Measurements from ENCODE around the gene KLF16.

DNA sequence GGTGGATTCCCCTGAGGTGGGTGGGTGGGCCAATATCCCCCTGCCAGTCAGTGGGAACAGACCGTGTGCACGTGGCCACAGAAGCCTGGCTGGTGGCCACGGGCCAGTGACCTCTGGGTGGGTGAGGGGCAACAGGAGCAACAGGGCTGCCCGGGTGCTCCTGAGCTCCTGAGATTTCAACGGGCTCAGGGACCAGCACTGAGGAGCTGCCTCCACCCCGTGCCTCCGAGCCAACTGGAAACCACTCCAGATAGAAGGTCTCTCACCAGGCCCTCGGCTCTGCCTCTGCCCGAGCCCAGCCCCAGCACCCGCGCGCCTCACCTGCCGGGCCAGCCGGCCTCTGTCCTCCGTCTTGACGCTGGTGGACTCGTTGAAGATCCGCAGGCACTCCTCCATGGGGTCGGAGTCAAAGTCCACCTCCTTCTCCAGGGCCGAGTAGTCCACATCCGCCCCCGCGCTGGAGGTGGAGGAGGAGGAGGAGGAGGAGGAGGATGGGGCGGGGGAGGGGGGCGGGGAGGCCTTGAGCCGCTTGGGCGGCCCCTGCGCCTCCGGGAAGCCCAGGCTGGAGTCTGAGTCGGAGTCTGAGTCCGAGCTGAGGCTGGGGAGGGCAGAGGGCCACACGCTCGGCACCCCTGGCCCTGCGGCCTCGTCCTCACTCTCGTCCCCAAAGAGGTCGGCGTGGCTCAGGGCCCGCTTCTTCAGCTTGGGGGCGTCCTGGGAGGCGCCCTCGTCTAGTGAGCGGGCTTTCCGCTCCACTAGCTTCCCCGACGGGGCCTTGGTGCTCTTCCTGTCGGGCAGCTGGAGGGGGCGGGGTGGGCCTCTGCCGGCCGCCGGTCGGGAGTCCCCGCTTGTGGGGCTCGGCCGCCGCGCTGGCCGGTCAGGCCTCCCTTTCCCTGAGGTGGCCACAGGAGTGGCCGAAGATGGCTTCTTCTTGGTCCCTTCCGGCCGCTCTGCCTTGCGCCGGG is 36.5 kb downstream of the KLF16 start:
- TF ChIP-seq, protein P1, sequence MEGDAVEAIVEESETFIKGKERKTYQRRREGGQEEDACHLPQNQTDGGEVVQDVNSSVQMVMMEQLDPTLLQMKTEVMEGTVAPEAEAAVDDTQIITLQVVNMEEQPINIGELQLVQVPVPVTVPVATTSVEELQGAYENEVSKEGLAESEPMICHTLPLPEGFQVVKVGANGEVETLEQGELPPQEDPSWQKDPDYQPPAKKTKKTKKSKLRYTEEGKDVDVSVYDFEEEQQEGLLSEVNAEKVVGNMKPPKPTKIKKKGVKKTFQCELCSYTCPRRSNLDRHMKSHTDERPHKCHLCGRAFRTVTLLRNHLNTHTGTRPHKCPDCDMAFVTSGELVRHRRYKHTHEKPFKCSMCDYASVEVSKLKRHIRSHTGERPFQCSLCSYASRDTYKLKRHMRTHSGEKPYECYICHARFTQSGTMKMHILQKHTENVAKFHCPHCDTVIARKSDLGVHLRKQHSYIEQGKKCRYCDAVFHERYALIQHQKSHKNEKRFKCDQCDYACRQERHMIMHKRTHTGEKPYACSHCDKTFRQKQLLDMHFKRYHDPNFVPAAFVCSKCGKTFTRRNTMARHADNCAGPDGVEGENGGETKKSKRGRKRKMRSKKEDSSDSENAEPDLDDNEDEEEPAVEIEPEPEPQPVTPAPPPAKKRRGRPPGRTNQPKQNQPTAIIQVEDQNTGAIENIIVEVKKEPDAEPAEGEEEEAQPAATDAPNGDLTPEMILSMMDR (IDR thresholded peaks at IDR 0.05; ENCODE audit: low read length): no peak
- TF ChIP-seq EZH2 (IDR thresholded peaks at IDR 0.05; ENCODE audit: borderline replicate concordance, low read length): no peak

All from OCI-LY1 (cell line).